ENCODE results near the gene CIDEC.

- TF ChIP-seq, protein P1, sequence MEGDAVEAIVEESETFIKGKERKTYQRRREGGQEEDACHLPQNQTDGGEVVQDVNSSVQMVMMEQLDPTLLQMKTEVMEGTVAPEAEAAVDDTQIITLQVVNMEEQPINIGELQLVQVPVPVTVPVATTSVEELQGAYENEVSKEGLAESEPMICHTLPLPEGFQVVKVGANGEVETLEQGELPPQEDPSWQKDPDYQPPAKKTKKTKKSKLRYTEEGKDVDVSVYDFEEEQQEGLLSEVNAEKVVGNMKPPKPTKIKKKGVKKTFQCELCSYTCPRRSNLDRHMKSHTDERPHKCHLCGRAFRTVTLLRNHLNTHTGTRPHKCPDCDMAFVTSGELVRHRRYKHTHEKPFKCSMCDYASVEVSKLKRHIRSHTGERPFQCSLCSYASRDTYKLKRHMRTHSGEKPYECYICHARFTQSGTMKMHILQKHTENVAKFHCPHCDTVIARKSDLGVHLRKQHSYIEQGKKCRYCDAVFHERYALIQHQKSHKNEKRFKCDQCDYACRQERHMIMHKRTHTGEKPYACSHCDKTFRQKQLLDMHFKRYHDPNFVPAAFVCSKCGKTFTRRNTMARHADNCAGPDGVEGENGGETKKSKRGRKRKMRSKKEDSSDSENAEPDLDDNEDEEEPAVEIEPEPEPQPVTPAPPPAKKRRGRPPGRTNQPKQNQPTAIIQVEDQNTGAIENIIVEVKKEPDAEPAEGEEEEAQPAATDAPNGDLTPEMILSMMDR (IDR thresholded peaks at IDR 0.05): no peak
- TF ChIP-seq REST (IDR thresholded peaks at IDR 0.05; ENCODE audit: insufficient read depth in 1 of 2, low read depth in 2 of 2, low read length in 1 of 2): no peak
- TF ChIP-seq POLR2AphosphoS5 (IDR thresholded peaks at IDR 0.05; ENCODE audit: low read depth, low read length): no peak
Observed at GRCh38 chr3:9917820-9918219, 37.8 kb upstream of the CIDEC start.
